GM13977 (cell line): ENCODE results near the gene ZNF664.

ENCODE experiments used
- DNase-seq: peaks from one replicate; pipeline ENCODE4 v3.0.0; 2012; ENCODE audit warnings: low spot score
- in situ Hi-C: fragments of 300-500 bp; cut with MboI; formaldehyde crosslinking; loops from one replicate; pipeline ENCODE4 v1.12.0; 2022; ENCODE audit warnings: low sequenced_read_pairs, low pct_unique_long_range_greater_than_20kb, mixed read lengths, inconsistent platforms; ENCODE audit not compliant: unreplicated experiment
- TF ChIP-seq, protein P1 (sequence below): IDR thresholded peaks from 2 replicates; pipeline ENCODE4 v1.5.1; 2012; ENCODE audit warnings: mild to moderate bottlenecking, control low read depth; ENCODE audit not compliant: insufficient read depth; ENCODE audit errors: extremely low read depth, missing control alignments

Gene ZNF664

DNA sequence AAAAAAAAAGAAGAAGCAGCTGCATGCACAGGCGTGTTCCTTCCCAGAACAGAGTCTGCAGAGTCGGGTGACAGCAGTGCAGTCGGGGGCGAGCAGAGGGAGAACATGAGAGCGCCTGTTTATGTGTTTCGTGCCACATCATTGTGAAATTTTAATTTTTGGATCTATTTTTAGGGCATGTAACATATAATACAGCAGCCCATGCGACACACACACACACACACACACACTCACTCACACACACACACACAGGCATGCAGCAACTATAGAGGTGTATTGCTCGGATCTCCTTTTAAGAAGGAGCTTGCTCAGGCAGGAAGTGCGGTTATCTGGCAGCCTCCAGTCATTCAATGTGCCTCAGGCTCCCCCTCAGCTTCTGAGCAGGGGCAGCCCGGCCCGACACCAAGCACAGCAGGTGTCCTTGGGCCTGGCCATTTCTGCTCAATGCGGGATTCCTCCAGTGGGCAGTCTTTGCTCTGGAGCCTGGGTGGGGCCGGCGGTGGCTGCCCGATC is 71.8 kb downstream of the ZNF664 start:
- TF ChIP-seq, protein P1, sequence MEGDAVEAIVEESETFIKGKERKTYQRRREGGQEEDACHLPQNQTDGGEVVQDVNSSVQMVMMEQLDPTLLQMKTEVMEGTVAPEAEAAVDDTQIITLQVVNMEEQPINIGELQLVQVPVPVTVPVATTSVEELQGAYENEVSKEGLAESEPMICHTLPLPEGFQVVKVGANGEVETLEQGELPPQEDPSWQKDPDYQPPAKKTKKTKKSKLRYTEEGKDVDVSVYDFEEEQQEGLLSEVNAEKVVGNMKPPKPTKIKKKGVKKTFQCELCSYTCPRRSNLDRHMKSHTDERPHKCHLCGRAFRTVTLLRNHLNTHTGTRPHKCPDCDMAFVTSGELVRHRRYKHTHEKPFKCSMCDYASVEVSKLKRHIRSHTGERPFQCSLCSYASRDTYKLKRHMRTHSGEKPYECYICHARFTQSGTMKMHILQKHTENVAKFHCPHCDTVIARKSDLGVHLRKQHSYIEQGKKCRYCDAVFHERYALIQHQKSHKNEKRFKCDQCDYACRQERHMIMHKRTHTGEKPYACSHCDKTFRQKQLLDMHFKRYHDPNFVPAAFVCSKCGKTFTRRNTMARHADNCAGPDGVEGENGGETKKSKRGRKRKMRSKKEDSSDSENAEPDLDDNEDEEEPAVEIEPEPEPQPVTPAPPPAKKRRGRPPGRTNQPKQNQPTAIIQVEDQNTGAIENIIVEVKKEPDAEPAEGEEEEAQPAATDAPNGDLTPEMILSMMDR = no peak
- no peak for DNase-seq
- in situ Hi-C loops = loop anchor here (10.0 to 25.0 kb wide), 2 partner anchors 267 to 720 kb away; no protein-coding TSS in a partner anchor

DNA sequence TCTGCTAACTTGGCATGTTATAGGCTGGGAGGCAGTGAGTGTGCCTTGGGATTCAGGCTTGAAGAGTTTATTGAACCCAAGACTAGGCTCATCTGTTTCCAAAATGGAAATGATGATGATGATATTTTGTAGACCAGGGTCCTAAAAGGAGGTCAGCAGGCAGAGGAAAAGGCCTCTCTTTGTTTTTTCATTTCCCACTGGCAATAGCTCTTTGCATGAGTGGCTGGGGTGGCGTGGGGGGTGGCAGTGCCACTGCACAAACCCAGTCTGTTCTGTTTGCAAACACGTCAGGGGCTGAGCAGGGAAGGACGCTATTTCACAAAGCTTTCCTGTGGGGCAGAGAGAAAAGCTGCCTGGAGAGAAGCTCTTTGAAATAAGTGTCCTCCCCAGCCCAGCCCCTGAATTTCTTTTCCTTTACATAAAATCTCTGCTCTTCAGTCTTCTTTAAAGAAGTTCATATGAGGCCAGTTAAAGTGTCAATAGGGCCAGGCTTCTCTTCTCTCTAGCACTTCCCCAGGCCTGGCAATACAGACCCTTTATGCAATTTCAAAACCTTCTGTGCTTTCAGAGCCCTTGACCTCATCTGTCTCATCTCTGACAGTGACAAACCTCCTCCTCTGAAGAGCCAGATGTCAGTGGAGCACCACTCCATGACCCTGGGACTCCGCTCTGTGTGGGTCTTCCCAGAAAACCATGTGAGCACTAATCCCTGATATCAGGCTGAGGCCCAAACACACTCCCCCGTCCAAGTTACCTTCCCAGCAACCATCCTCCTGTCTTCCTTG is 72.8 kb downstream of the ZNF664 start:
- no peak for DNase-seq
- TF ChIP-seq, protein P1 = no peak

DNA sequence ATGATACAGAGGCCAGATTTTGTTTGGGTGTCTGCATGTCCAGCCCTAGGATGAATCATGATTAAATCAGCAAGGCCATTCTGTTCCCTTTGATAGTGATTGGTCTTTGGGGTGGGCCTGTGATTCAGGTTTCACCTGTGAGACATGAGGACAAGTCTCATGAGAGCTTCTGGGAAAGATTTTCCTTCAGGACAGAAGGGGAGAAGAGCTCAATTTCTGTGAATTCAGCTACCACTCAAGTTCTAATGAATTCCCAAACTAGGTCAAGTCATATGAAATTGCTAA is 73.4 kb downstream of the ZNF664 start:
- in situ Hi-C loops = loop anchor here (10.0 to 25.0 kb wide), 2 partner anchors 266 to 718 kb away; no protein-coding TSS in a partner anchor
- DNase-seq = no peak
- TF ChIP-seq, protein P1 = no peak

More for the DNA sequence above, 72.8 kb downstream of the ZNF664 start:
- in situ Hi-C loops = loop anchor here (10.0 to 25.0 kb wide), 2 partner anchors 266 to 719 kb away; no protein-coding TSS in a partner anchor

DNA sequence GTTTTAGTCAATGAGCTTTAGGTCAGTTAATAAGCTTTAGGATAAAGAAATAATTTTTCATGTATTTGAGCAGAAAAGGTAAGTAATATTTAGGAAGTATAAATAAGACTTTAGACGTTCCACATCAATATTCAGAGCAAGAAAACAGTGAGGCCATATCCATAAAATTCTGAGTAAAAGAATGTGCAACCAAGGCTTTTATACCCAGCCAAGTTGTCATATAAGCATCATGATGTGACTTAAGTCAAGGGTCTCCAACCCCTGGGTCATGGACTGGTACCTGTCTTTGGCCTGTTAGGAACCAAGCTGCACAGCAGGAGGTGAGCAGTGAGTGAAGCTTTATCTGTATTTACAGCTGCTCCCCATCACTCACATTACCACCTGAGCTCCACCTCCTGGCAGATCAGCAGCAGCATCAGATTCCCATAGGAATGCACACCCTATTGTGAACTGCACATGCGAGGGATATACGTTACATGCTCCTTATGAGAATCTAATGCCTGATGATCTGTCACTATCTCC is 74.1 kb downstream of the ZNF664 start:
- TF ChIP-seq, protein P1 = no peak
- in situ Hi-C loops = loop anchor here (10.0 to 25.0 kb wide), 2 partner anchors 265 to 718 kb away; no protein-coding TSS in a partner anchor
- DNase-seq = no peak

DNA sequence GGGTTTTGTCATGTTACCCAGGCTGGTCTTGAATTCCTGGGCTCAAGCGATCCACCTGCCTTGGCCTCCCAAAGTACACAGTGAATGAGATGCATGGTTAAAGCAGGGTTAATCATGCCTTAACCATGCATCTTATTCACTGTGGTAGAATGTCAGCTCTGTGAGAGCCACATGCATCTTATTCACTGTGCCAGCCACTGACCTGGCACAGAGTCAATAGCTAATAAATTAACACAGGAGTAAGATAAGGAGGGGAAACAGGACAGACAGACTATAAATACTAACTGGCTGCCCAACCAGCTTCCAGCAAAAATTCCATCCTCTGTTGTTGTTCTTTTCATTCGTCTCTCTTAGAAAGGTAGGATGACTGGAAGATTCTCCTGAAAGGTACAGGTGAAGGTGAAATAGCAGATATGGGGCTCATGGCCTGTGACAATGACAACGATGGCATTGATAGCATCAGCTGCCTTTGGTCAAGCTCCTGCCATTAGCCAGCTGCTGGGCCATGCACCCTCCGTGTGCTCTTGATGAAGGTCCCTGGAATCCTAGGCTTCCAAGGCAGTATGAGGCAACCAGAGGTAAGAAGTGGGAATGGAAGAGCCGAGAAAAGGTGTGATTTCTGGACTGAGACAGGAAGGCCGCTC is 76.6 kb downstream of the ZNF664 start:
- TF ChIP-seq, protein P1 = no peak
- no peak for DNase-seq
- in situ Hi-C loops = loop anchor here (10.0 to 25.0 kb wide), 2 partner anchors 263 to 715 kb away; no protein-coding TSS in a partner anchor

DNA sequence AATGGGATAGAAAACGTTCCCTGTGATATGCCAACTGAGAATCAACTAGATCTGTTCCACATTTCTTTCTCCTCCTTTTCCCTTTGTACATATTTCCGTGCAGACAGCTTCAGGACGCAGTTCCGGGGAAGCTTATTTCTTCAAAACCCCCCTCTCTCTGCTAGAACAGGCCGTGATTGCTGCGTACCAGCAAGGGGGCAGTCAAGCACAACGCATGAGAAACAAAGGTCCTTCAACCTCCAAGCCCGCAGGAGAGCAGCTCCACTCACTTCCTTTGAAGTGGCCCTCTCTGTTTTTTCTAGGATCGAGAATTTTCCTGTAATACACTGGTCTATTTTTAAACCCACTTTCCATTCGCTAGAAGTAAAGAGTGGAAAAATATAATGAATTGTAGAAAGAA is 80.8 kb downstream of the ZNF664 start:
- in situ Hi-C loops = no loop called here
- TF ChIP-seq, protein P1 = peak; percentile 31
- peak; percentile 32 for DNase-seq
